Stimulated activated CD4-positive, alpha-beta T cell treated with anti-CD3 and anti-CD28 coated beads, Interleukin-4, amount 100 ng/mL, for 1 hour (primary cell): ENCODE data around the gene IRF1.
A peak's percentile ranks its signal among the peaks of the same experiment; 100 is the strongest.
"Not testable (repeated sequence)": the region's sequence is repeated elsewhere in the genome, so short reads cannot be mapped to it uniquely, and the experiment has no call there.

Experiments used
- DNase-seq: peaks from one replicate; pipeline ENCODE4 v3.0.0-alpha.2; 2020

Gene IRF1

DNA sequence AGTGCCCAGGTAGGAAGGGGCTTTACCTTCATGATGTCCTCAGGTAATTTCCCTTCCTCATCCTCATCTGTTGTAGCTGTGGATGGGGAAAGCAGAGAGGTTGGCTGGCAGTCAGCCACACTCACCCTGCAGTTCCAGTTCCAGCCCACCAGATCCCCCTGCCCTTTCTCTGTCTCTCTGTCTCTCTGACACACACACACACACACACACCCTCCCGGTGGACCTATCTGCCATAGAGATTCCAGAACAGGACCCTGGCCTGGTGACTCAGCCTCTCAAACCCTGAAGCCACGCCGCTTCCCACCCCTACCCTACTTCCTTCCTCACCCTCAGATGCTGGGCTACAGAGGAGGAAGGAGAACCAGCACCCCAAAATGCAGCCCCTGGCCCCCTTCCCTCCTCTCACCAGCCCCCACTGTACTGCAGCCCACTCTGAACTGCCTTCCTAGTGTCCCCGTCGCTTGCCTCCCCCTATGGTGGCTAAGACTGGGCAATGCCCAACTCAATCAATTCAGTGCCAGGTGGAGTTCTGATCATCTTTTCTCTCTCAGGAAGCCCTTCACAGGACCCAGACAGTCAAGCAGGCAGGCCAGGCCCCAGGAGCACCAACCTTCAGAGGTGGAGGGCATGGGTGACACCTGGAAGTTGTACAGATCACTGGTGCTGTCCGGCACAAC, 4.8 kb downstream of the IRF1 start:
- no peak for DNase-seq

DNA sequence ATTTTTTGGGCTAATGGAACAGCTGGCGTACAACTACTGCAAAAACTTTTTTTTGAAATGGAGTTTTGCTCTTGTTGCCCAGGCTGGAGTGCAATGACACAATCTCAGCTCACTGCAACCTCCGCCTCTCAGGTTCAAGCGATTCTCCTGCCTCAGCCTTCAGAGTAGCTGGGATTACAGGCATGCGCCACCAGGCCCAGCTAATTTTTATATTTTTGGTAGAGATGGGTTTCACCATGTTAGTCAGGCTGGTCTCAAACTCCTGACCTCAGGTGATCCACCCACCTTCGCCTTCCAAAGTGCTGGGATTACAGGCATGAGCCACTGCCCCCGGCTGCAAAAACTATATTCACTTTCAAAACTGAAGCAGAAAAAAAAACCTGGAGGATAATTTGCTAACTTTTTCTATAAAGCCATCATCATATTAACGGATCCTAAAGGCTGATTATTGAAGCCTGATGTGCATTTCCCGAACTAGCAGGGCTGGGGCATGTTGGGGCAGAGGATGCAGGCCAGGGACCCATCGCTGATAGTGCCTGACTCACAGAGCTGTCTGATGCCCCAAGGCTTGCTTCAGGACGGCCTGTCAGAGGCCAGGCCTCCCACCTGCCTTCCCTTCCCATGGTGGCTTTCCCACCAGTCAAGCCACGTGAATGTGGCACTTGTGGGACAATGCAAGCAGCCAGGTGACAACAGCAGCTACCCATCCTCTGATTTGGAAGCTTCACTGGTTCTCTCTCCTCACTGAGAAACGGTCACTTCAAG, 5.5 kb downstream of the IRF1 start:
- not testable (repeated sequence) for DNase-seq

DNA sequence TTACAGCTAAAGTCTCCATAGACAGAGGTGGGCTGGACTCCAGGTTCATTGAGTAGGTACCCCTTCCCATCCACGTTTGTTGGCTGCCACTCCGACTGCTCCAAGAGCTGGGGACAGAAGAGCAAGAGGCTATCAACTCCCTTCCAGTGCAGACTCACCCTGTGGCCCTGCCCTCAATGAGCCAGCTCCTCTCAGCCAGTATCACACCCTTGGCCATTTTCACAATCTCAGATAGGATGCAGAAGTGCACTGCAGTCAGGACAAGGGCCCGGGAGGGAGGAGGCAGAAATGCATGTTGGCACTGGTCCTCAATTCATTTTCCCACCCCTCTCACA, 6.2 kb downstream of the IRF1 start:
- no peak for DNase-seq

- DNase-seq = no peak
Observed at GRCh38 chr5:132483661-132484390, 6.7 kb downstream of the IRF1 start.

GRCh38 chr5:132483101-132483500, 7.5 kb downstream of the IRF1 start:
- no peak for DNase-seq

DNA sequence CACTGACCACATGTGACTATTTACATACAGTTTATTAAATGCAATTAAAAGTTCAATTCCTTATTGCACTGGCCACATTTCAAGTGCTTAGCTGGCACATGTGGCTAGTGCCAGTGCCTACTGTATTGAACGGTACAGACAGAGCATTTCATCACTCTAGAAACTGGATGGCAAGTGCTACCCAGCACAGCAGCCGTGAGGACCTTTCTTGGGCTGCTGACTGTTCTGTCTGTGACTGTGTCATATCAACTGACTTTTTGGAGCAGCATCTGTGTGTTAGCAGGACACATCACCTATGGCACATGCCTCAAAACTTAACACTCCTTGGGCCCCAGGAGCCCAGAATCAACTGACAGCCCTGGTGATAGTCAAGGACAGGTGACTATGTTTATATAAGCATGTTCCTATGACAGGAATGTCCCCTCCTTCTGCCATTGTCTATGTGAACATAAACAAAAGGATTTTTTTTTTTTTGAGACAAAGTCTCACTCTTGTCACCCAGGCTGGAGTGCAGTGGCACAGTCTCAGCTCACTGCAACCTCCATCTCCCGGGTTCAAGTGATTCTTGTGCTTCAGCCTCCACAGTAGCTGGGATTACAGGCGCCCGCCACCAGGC, 8.9 kb downstream of the IRF1 start:
- DNase-seq = no peak

- DNase-seq = peak; percentile 36
Observed at GRCh38 chr5:132480893-132481595, 9.5 kb downstream of the IRF1 start.

DNA sequence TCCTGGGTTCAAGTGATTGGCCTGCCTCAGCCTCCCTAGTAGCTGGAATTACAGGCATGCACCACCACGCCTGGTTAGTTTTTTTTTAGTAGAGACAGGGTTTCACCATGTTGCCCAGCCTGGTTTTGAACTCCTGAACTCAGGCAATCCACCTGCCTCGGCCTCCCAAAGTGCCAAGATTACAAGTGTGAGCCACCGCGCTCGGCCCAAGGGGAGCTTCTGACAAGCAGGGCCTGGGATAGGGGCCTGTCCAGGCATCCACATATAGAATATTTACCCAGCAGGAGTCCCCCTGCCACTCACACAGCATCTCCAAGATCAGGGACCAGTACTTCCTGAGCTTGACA, 10.1 kb downstream of the IRF1 start:
- DNase-seq = peak; percentile 59

- peak; percentile 45 for DNase-seq
Observed at GRCh38 chr5:132480042-132480441, 10.5 kb downstream of the IRF1 start.

DNA sequence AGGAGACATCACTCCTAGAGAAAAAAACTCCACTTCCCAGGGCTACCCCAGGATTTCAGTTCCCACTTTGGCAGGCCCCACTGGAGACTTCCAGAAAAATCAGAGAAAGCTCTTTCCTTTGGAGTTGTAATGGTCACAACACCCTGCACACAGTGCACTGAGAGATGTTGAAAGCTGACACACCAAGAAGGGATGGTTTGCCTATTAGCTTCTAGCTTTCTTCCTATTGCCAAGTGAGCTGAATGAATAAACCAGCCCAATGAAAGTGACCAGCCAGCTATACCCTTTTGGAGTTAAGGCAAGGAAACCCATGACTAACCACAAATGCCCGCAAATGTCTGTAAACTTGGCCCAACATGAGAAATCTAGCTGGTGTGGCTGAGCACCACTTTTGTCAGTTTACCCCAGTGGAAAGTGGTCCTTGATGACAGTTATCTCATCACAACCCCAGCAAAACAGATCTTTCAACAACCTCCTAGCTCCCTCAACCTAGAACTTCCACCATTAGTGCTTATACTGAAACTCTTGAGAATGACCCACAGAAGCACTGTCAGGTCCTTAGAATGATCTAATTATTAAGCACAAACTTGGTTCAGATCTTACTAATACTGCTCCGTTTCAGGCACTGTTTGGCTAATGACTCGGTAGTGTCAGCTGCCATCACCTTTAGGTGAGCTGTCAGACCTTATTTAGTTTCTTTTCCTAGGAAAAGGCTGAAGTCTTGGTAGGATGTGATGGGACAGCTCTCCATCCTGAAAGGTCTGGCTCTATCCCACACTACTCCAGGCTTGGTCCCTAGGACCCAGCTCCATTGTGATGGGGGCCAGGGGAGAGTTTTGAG, 11.2 kb downstream of the IRF1 start:
- DNase-seq = peak; percentile 18

- no peak for DNase-seq
Observed at GRCh38 chr5:132478366-132478871, 12.2 kb downstream of the IRF1 start.

DNA sequence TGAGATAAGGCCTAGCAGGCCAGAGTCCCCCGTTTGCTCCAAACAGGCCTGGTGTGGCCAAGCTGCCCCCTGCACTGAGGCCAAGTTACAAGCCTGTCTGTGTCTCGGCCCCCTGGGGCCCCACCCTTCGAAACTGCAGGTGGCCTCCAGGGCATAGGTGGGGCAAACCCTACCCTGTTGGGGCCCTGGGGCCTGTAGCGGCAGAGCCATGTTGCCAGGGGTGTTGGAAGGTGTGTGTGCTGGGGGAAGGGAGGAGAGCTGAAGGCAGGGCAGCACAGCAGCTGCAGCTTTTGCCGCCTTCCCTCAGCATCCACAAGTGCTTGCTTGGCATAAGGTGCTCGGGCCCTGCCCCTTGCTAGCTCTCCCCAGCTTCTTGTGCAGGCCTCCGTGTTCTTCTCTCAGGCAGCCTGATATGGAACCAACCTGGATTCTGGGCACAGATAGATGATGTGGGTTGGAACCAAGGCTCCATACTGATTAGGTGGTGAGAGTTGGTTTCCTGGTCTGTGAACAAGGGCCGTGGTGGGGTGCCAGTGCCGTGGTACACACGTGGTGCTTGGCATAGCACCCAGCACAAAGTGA, 12.7 kb downstream of the IRF1 start:
- DNase-seq = no peak

DNA sequence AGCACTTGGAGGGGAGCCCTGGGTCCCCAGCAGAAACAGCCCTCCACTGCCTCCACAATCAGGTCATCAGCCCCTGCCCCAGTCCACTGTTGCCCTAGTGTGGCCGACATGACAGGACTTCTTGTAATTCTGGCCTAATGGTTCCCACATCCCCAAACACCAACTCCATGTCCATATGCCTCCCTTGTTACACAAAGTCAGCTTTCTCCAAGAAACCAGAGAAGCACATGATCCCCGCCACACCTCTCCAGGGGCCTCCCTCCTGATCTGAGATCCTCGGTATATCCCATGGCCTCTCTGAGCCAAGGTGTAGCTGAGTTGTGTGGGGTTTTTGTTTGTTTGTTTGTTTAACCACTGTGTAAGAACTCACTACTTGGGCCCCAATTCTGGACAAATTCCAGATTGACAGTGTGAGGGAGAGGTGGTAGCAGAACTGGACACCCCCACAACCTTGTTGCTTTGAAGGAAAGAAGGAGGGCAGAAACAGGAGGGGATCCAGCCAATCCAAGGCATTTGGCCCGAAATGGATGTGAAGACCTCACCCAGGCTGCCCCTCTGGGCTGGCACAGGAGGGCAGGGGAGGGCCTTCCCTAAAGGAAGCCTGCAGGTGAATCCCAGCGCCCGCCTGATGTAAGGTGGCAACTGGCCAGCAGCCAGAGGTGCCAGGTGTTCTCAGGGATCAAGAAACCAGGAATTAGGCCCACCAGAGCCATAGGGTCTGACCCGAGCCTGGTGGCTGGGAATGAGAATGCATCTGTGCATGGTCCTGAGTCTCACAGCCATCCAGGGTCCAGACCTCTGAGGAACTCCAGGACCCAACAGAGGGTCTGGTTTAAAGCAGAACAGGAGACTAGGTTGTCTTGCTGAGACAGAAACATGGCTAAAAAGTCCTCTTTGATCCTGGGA, 13.4 kb downstream of the IRF1 start:
- DNase-seq = no peak

- DNase-seq = no peak
Observed at GRCh38 chr5:132475987-132476875, 14.3 kb downstream of the IRF1 start.

- DNase-seq = no peak
Observed at GRCh38 chr5:132475497-132475882, 15.1 kb downstream of the IRF1 start.

DNA sequence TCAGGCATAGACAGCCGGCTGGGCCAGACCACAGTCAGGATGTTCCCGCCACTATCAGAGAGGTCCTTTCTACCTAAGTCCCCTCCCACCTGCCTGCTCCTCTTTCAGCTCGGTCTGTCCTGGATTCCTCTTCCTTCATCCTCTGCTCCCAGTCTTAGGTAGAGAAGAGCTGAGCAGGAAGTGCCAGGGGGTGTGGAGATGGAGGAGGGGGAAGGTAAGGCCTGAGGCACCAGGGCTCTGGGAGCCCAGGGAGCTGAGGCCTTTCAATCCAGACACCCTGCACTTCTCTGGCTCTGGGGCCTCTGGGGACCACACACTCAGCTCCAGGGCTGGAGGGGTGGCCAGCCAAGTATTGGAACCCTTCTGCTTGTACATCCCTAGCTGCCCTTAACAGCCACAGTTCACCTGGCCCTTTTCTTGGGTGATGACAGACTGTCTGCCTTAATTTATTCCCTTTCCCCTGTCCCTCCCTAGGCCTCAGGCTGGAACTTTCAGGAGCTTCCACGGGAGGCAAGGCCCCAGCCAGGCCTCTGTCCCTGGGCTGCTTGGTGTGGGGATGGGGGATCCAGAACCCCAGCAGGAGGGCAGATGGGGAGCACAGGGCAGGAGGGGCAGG, 15.6 kb downstream of the IRF1 start:
- DNase-seq = no peak

DNA sequence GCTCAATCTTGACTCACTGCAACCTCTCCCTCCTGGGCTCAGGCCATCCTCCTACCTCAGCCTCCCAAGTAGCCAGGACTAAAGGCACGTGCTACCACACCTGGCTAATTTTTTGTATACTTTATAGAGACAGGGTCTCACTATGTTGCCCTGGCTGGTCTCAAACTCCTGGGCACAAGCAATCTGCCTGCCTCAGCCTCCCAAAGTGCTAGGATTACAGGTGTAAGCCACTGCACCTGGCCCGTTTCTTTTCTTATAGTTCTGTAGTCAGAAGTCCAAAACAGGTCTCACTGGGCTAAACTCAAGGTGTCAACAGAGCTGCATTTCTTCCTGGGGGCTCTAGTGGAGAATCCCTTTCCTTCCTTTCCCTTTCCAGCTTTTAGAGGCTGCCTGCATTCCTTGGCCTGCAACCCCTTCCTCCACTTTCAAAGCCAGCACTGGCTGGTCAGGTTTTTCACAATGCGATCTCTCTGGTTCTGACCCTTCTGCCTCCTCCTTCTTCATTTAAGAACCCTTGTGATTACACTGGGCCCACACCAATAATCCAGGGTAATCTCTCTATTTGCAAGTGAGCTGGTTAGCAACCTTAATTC, 16.3 kb downstream of the IRF1 start:
- no peak for DNase-seq

- no peak for DNase-seq
Observed at GRCh38 chr5:132473668-132474067, 16.9 kb downstream of the IRF1 start.
